Parathyroid adenoma (tissue), 2 donors: ENCODE measurements around the gene FAM222A.

ENCODE experiments used
- H2AFZ ChIP-seq: fragments of 300-600 bp; sonication (generic); one replicate; pipeline ENCODE4 v1.7.0; 2017; ENCODE audit warnings: antibody characterized with exemption, mild to moderate bottlenecking
- H3K27ac ChIP-seq: fragments of 300-600 bp; sonication (generic); one replicate; pipeline ENCODE4 v1.7.0; 2017
- H3K27me3 ChIP-seq: fragments of 300-600 bp; sonication (generic); one replicate; pipeline ENCODE4 v1.7.0; 2017; ENCODE audit warnings: low read length; ENCODE audit not compliant: control insufficient read depth, insufficient read depth
- H3K36me3 ChIP-seq: fragments of 300-600 bp; sonication (generic); one replicate; pipeline ENCODE4 v1.7.0; 2017; ENCODE audit warnings: low read length; ENCODE audit not compliant: control insufficient read depth, insufficient read depth
- H3K4me1 ChIP-seq: fragments of 300-600 bp; sonication (generic); one replicate; pipeline ENCODE4 v1.7.0; 2017; ENCODE audit warnings: control low read depth
- H3K4me2 ChIP-seq: fragments of 300-600 bp; sonication (generic); one replicate; pipeline ENCODE4 v1.7.0; 2017; ENCODE audit warnings: low read length
- H3K4me3 ChIP-seq: fragments of 300-600 bp; sonication (generic); one replicate; pipeline ENCODE4 v1.7.0; 2017; ENCODE audit warnings: low read depth, low read length
- H3K79me2 ChIP-seq: fragments of 300-600 bp; sonication (generic); one replicate; pipeline ENCODE4 v1.7.0; 2017; ENCODE audit warnings: control low read depth
- H3K9ac ChIP-seq: fragments of 300-600 bp; sonication (generic); one replicate; pipeline ENCODE4 v1.7.0; 2017; ENCODE audit warnings: mild to moderate bottlenecking
- H3K9me3 ChIP-seq: fragments of 300-600 bp; sonication (generic); one replicate; pipeline ENCODE4 v1.7.0; 2017; ENCODE audit warnings: low read length; ENCODE audit not compliant: control insufficient read depth
- TF ChIP-seq, protein P1 (sequence below): fragments of 300-600 bp; sonication (generic); IDR thresholded peaks from one replicate; pipeline ENCODE4 v1.7.0; 2017; ENCODE audit warnings: antibody characterized with exemption, mild to moderate bottlenecking
- donor health status: primary hyperparathyroidism.

The FAM222A gene

DNA sequence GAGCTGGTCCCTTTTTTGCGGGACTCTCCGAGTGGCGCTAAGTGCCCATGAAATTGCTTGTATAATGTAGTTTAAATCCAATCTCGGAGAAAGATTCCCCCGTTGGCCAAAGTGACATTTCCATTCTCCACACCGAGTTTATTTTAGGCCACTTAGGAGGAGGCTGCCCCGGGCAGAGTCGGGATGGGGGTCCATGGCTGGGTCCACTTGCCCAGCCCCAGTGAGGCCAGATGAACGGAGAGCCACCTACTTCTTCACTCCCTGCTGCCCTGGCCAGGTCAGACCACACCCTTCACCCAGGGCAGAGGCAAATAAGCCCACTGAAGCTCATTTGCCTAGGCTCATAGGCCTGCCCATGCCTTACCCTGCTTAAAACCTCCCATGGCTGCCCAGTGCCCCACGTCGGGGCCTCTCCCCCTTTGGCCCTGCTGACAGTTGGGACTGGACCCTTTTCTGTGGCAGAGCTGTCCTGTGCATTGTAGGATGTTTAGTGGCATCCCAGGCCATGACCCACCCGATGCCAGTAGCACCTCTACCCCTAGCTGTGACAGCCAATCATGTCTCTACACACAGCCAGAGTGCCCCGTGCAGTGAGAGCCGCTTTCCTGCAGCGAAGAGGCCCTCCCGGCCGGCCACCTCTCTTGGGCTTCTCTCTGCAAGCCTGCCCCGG lies 51.3 kb downstream of the FAM222A start:
- no peak overlapping the region for H3K9ac ChIP-seq
- H3K4me1 ChIP-seq, result peaks cover 4% of the 10 kb centered on the region
- no peaks in the 10 kb centered on the region for H3K27me3 ChIP-seq
- no peak overlapping the region for H3K4me3 ChIP-seq
- H3K79me2 ChIP-seq, result no peaks in the 10 kb centered on the region
- no peak overlapping the region for H3K27ac ChIP-seq
- no peaks in the 10 kb centered on the region for H3K36me3 ChIP-seq
- TF ChIP-seq, protein P1, sequence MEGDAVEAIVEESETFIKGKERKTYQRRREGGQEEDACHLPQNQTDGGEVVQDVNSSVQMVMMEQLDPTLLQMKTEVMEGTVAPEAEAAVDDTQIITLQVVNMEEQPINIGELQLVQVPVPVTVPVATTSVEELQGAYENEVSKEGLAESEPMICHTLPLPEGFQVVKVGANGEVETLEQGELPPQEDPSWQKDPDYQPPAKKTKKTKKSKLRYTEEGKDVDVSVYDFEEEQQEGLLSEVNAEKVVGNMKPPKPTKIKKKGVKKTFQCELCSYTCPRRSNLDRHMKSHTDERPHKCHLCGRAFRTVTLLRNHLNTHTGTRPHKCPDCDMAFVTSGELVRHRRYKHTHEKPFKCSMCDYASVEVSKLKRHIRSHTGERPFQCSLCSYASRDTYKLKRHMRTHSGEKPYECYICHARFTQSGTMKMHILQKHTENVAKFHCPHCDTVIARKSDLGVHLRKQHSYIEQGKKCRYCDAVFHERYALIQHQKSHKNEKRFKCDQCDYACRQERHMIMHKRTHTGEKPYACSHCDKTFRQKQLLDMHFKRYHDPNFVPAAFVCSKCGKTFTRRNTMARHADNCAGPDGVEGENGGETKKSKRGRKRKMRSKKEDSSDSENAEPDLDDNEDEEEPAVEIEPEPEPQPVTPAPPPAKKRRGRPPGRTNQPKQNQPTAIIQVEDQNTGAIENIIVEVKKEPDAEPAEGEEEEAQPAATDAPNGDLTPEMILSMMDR, result no peak
- no peaks in the 10 kb centered on the region for H3K9me3 ChIP-seq
- H2AFZ ChIP-seq, result no peak overlapping the region
- H3K4me2 ChIP-seq, result no peak overlapping the region

DNA sequence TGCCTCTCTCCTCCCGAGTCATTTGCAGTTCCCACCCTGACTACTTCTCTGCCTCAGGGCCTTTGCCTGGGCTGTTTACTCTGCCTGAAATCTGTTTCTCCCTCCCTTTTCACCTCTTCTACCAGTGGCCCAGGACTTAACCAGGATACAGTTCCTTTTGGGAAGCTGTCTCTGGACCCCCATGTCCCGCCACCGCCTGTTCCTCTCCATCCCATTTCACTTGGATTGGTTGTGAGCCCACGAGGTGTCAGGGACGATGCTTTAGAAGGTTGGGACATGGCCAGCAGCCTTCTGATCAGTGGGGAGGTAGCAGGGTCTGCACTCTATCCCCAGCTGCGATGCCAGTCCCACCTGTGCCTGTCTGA lies 51.8 kb downstream of the FAM222A start:
- Histone ChIP-seq H3K36me3 (no peaks in the 10 kb centered on the region), H3K4me3 (no peak overlapping the region), H3K4me1 (peaks cover 4% of the 10 kb centered on the region), H3K27ac (no peak overlapping the region), H3K9me3 (no peaks in the 10 kb centered on the region), H3K27me3 (no peaks in the 10 kb centered on the region), H3K9ac (no peak overlapping the region), H3K4me2 (no peak overlapping the region), H2AFZ (no peak overlapping the region), H3K79me2 (no peaks in the 10 kb centered on the region)
- TF ChIP-seq, protein P1, result no peak

DNA sequence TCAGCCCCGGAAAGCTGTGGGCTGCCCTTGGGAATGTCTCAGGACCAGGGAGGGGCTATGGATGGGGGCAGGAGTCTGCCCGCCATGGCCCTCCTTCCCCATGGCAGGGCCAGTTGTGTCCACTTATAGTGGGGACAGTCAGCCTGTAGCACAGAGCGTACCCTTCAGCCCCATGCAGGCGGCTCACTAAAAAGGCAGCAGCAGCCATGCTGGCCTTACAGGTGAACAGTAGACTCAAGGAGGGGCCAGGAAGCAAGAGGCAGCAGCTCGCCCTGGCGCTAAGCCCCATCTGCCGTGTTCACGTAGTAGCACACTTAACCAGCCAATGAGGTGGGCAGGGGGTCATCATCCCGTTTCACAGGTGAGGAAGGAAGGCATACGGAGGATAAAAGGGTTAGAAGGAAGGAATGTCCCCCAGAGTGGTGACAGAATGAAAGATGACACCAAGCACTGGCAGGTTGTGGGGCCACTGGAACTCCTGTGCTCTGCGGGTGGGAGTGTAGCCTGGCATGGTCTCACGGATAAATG lies 52.7 kb downstream of the FAM222A start:
- TF ChIP-seq, protein P1, result no peak
- H3K4me2 ChIP-seq, result no peak overlapping the region
- H3K27ac ChIP-seq, result no peak overlapping the region
- H3K4me3 ChIP-seq, result no peak overlapping the region
- no peak overlapping the region for H2AFZ ChIP-seq
- no peaks in the 10 kb centered on the region for H3K79me2 ChIP-seq
- H3K36me3 ChIP-seq, result no peaks in the 10 kb centered on the region
- no peak overlapping the region for H3K9ac ChIP-seq
- H3K27me3 ChIP-seq, result no peaks in the 10 kb centered on the region
- H3K4me1 ChIP-seq, result no peaks in the 10 kb centered on the region
- no peaks in the 10 kb centered on the region for H3K9me3 ChIP-seq

DNA sequence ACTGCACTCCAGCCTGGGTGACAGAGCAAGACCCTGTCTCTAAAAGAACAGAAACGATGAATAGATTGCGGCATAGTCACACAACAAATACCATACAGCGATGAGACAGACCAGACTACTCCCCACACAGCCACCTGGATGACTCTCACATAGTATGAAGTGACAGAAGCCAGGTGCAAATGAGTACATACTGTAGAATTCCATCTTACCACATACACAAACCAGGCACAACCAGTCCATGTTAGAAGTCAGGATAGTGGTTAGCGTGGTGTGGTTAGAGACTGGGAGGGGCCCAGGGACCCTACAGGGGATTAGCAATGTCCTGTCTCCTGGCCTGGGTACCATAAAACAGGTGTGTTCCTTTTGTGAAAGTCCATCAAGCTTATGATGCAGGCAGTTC lies 53.8 kb downstream of the FAM222A start:
- H3K27me3 ChIP-seq, result no peaks in the 10 kb centered on the region
- TF ChIP-seq, protein P1, result no peak
- no peak overlapping the region for H3K9ac ChIP-seq
- no peak overlapping the region for H3K27ac ChIP-seq
- no peak overlapping the region for H3K4me3 ChIP-seq
- no peaks in the 10 kb centered on the region for H3K4me1 ChIP-seq
- no peak overlapping the region for H2AFZ ChIP-seq
- H3K79me2 ChIP-seq, result no peaks in the 10 kb centered on the region
- no peaks in the 10 kb centered on the region for H3K9me3 ChIP-seq
- no peak overlapping the region for H3K4me2 ChIP-seq
- no peaks in the 10 kb centered on the region for H3K36me3 ChIP-seq
